Stomach (tissue), 4 donors: ENCODE measurements around the gene MYH9.

Experiments used
- POLR2A ChIP-seq, 4 donors: fragments of 450-650 bp; IDR thresholded peaks; one replicate each; pipeline ENCODE4 v1.6.1; 2016; ENCODE audit warnings: antibody characterized with exemption in 4 of 4, control low read depth in 2 of 4, mild to moderate bottlenecking in 1 of 4, moderate library complexity in 1 of 4
- TF ChIP-seq, protein P1 (sequence below), 7 experiments: fragments of 450-650 bp in 4 of 7; fragments of 200-600 bp in 3 of 7; sonication (generic) in 3 of 7; IDR thresholded peaks; one replicate each; pipeline ENCODE4 v1.5.1; 2016 to 2019; ENCODE audit warnings: antibody characterized with exemption in 7 of 7, control low read depth in 2 of 7, mild to moderate bottlenecking in 1 of 7

DNA sequence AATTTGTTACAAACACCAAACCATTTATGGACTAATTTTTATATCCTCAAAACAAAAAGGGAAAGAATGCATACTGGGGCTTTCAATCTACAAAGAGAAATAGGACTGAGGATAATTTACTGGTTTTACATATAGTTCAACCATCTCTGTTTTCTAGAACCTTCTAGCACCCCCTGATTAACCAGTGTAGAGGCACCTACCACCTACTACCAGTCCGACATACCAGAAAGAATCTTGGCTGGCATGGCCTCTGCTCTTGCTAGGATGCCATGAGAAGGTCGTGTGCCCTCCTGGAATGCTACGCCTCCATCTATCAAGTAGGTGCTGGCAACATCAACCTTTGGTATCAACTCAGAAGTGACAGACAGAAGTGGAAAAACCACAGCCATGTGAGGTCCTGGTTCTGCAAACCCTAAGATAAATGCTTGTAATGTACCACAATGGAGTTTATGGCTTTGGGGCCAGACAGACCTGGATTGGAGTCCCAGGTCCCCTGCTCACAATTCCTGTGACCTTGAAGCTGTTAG lies 28.2 kb downstream of the MYH9 start:
- TF ChIP-seq, protein P1, sequence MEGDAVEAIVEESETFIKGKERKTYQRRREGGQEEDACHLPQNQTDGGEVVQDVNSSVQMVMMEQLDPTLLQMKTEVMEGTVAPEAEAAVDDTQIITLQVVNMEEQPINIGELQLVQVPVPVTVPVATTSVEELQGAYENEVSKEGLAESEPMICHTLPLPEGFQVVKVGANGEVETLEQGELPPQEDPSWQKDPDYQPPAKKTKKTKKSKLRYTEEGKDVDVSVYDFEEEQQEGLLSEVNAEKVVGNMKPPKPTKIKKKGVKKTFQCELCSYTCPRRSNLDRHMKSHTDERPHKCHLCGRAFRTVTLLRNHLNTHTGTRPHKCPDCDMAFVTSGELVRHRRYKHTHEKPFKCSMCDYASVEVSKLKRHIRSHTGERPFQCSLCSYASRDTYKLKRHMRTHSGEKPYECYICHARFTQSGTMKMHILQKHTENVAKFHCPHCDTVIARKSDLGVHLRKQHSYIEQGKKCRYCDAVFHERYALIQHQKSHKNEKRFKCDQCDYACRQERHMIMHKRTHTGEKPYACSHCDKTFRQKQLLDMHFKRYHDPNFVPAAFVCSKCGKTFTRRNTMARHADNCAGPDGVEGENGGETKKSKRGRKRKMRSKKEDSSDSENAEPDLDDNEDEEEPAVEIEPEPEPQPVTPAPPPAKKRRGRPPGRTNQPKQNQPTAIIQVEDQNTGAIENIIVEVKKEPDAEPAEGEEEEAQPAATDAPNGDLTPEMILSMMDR (IDR thresholded peaks at IDR 0.05), result no peak
- TF ChIP-seq POLR2A (IDR thresholded peaks at IDR 0.05), result no peak
